ENCODE results near the gene SUPT4H1.

The SUPT4H1 gene

DNA sequence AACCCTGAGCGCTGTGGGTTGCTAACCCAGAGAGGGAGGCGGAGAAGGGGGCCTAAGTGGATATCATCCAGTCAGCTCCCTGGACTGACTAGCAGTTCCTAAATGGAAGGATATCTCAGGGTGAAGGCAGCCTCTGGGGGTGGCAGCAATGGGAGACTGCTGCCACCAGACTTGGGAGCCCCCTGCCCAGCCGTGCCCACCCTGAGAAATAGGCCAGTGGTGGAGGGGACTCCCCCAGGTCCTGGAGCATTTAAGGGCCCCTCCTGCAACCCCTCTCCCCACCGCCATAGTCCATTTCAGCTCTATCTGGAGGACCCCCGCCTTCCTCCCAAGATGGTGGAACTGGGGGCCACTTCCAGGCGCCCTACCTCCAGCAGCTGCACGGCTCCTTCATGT, 31.8 kb downstream of the SUPT4H1 start:
- DNase-seq: no peak

DNA sequence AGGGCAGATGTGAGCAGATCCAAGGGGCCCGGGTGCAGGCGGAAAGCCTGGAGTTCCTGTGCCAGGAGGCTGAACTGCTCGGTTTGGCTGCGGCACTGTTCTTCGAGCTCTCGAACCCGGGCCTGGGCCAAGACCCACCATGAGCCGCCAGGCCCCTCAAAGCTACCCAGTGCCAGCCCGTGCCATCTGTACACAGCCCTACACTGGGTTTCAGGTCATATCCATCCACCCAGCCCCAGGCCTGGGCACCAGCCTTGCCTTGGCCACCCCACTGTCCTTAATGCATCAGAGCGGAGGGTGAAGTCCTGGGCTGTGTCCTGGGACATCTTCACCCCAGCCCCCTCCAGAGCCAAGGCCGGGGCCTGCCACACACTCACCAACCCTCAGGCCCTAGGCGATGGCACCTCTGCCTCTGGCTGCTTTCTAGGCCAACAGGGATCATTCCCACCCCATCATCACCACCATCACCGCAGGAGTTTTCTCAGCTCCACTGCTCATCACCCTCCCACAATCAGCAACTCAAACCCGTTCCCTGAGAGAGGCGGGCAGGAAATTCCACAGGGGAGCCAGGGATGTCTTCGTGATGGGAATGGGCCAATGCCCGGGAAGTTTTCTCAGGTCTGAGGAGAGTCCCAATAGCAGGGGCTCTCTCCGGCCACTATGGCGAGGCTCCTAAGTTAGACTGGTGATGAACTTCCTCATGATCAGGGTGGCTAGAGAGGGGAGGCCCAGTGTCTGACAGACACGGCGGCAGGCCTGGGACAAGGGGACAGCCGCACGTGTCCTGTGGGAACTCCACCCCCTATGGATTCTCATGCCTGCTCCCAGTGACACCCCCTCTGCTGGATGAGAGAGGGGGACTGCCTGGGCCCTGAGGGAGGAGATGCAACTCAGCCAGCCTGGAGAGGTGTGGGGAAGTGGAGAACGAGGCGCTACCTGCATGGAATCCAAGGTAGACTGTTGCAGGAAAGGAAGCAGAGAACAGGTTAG, 32.5 kb downstream of the SUPT4H1 start:
- no peak for DNase-seq

GRCh38 chr17:58318627-58319172, 33.3 kb downstream of the SUPT4H1 start:
- no peak for DNase-seq

GRCh38 chr17:58318065-58318481, 33.9 kb downstream of the SUPT4H1 start:
- DNase-seq: no peak

GRCh38 chr17:58317421-58318064, 34.5 kb downstream of the SUPT4H1 start:
- peak in 1 of 56 donors; percentile 46 for DNase-seq

DNA sequence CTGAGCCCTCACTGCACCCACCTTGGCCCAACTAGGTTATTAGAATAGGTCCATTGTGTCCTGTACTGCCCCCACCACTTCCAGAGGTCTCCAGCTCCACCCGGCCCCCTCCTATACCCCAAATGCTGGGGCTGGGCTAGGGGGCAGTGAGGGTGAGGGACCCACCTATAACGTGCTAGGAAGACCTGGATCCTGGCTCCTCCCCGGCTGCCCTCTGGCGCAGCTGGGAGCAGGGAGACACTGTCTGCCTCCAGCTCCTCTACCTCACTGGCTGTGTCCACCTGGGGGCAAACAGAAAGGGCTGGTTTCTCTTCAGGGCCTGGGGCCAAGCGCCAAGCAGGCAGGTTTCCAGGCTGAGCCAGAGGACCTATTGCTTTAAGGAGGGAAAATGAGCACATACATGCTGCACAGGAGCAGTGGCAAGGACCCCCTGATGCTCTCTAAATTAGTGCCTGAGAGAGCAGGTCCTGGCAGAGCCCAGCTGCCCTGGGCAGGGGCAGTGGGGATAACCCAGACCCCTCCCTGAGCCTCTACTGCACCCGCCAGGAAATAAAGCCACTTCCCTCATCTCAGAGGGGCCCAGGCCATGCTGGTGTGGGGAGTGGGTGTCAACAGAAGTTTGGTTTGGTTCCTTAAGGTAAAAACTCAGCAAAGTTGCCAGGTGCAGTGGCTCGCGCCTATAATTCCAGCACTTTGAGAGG, 35.6 kb downstream of the SUPT4H1 start:
- DNase-seq: no peak

DNA sequence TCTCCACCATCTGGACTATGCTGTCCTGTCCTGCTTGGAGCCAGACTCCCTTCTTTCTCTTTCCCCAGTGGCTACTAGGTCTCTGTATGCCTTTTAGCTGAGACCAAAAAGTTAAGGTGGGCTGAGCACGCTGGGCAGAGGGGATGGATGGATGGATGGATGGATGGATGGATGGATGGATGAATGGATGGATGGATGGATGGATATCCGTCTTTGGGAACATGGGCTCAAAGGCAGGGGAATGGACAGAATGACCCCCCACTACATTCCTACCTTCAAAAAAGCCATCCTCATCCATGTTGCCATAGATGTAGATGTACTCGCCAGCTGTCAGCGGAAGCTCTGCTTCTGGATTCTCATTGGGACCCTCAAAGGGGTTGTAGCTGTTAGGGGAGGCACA, 36.3 kb downstream of the SUPT4H1 start:
- no peak for DNase-seq

DNA sequence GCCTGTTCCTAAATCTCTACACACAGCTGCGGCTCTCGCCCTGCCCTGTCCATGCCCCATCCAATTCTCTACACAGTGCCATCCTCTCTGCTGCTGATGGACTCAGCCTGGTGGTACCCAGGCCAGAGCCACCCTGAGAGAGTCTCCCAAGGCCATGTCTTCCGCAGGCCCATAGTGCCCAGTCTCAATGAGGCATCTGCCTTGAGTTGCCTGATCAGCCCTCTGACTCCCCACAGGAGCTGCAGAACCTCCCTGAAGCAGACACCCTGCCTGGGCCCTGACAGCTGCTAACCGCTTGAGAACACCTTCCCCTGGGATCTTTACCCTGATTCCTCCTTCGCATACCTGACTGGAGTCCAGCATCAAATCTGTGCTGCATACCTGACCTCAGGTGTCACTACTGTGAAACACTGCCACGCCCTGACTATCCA, 36.7 kb downstream of the SUPT4H1 start:
- DNase-seq: no peak

GRCh38 chr17:58314706-58315015, 37.3 kb downstream of the SUPT4H1 start:
- no peak for DNase-seq

GRCh38 chr17:58313815-58314705, 37.9 kb downstream of the SUPT4H1 start:
- DNase-seq: no peak

DNA sequence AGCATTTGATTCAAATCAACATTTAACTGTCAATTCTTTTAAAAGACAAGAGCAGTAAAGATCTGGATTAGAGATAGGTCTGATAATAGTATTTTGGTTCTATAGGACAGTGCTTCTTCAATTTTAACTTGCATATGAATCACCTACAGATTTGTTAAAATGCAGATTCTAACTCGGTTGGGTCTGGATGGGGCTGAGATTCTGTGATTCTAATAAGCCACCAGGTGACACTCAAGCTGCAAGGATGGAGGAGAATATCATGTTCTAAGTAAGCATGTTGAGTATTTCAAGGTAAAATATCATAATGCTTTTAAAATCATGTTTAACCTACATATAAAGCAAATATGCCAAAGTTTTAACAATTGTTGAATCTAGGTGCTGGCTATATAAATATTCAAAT, 39.2 kb downstream of the SUPT4H1 start:
- no peak for DNase-seq

DNA sequence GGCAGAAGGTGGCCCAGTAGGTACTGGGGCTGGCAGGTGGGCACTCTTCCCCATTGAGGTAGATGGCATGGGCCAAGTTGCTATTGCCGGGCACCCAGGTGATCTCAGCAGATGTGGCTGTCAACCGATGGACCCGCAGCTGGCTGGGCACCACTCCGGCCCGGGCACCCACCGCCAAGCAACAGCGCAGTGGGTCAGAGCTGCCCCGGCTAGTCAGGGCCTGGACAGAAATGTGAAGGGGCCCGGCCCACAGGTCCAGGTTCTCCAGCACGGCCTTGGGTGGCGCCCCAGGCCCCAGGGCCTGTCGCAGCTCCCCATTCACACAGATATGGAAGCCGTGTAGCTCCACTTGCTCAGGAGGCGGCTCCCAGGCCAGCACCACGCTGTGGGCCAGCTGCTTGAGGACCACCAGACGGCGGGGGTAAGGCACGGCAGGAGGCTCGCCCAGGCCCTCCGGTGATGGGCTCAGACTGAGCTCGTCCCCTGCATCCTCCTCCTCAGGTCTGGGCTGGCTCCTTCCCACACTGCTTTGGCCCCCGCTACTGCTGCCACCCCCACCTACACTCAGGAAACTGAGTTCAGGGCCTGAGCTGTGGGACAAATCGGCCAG, 39.9 kb downstream of the SUPT4H1 start:
- no peak for DNase-seq

DNA sequence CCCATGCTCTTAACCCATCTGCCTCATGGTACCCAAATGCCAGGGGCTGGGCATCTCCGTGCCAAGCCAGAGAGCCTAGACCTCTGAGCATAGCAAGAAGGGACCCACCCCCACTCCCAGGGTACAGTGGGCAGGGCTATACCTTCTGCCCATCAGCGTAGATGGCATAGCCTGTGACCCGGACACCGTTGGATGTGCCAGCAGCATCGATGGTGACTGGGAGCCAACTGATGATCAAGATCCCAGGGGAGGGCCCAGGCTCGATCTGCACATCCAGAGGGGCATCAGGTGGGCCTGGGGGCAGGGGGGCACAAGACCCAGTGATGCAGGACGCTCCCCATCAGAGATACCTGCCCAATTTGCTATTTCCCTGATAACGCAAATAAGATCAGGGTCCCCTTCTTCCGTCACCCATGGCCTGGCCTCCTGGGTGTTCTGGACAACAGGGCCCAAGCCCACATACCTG, 40.5 kb downstream of the SUPT4H1 start:
- no peak for DNase-seq

GRCh38 chr17:58310511-58311428, 41.2 kb downstream of the SUPT4H1 start:
- DNase-seq: no peak

- no peak for DNase-seq
Observed at GRCh38 chr17:58309918-58310259, 42.1 kb downstream of the SUPT4H1 start.

- DNase-seq: peak in 2 of 56 donors; percentile 22 to 24
Observed at GRCh38 chr17:58308985-58309917, 42.8 kb downstream of the SUPT4H1 start.

GRCh38 chr17:58308173-58308984, 43.6 kb downstream of the SUPT4H1 start:
- DNase-seq: peak in 1 of 56 donors; percentile 21
